ENCODE results near the gene CCDC177. TPM values are rescaled to one million over a fixed set of nuclear protein-coding genes. Genes with fewer than 3 reads are reported as not detected.
A peak's percentile ranks its signal among the peaks of the same experiment; 100 is the strongest.

CCDC177 gene
- total RNA-seq, 1 experiment from 2014 or later = not detected

- no peak for DNase-seq (ENCODE audit: low read depth)
Observed at GRCh38 chr14:69569859-69570258, 4.8 kb downstream of the CCDC177 start.

DNA sequence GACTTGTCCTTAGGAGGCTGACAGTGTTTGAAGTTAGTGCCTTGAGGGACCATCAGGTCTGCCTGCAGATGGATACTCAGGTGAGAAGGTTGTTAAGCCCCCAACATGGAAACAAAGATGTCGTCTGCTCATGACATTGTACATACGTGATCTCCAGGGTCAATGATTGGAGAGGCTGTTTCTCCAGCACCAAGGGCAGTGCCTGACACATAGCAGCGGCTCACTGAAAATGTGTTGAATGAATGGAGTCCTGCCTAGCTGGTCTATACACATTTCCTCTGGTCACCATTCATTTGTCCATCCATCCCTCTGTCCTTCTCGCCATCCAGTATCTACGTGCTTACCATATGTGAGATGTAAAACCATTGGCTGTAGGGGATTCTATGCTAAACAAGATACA, 7.1 kb downstream of the CCDC177 start:
- DNase-seq (ENCODE audit: low read depth) = no peak

DNA sequence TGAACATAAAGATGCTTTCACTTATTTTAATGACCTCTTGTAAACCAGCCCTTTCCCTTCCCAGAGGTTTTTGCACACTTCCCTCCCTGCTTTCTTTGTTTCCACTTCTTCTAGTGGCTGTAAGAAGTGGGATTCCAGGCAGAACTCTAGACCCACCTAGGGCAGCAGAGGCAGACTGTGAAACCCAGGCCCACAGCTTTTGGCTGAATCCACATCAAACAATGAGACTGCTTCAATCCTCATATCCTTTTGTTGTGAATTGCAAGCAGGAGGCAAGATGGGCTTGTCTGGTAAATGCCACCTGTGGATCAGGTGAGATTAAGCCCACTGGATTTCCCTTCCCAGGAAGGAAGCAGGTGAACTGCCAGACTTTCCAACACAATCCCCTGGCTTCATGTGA, 12.8 kb downstream of the CCDC177 start:
- no peak for DNase-seq (ENCODE audit: low read depth)

GRCh38 chr14:69560826-69561225, 13.8 kb downstream of the CCDC177 start:
- no peak for DNase-seq (ENCODE audit: low read depth)

GRCh38 chr14:69559581-69560011, 15.1 kb downstream of the CCDC177 start:
- DNase-seq (ENCODE audit: low read depth) = no peak

- no peak for DNase-seq (ENCODE audit: low read depth)
Observed at GRCh38 chr14:69558774-69559173, 15.9 kb downstream of the CCDC177 start.

- DNase-seq (ENCODE audit: low read depth) = no peak
Observed at GRCh38 chr14:69554500-69554899, 20.2 kb downstream of the CCDC177 start.

GRCh38 chr14:69553252-69553651, 21.4 kb downstream of the CCDC177 start:
- peak; percentile 63 for DNase-seq (ENCODE audit: low read depth)

DNA sequence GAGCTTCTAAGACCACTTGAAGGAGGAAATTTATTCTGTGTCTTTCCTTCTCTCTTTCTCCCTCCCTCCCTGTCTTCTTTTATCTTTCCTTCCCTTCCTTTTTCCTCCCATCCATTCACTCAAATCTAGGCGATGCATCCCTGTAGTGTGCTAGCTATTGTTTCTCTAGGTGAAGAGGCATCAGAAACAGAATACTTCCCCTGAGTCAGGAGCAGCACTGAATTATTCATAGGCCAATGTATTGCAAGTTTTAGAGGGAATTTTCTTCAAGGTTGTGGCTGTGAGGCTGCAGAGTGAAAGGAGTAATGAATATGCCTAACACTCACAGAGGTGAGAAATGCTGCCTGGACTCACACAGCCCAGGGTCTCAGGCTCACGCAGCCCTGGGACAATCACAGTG, 23.2 kb downstream of the CCDC177 start:
- no peak for DNase-seq (ENCODE audit: low read depth)

DNA sequence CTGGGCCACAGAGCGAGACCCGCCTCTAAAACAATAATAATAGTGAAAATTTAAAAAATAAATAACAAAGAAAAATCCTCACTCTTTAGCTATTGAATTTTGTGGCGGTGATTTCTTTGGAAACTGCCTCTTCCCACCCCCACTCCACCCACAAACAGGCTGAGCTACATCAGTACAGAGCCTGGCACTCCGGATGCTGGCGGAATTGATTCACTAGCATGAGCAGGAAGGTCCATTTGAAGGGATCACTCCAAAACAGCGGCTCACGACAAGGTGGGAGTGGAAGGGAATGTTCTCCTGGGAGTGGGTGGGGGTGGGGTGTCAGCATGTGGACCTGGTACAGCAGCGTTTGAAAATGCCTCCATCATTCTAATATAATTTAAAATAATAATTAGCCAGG, 26.1 kb downstream of the CCDC177 start:
- DNase-seq (ENCODE audit: low read depth) = no peak

- DNase-seq (ENCODE audit: low read depth) = no peak
Observed at GRCh38 chr14:69547701-69548348, 26.8 kb downstream of the CCDC177 start.

DNA sequence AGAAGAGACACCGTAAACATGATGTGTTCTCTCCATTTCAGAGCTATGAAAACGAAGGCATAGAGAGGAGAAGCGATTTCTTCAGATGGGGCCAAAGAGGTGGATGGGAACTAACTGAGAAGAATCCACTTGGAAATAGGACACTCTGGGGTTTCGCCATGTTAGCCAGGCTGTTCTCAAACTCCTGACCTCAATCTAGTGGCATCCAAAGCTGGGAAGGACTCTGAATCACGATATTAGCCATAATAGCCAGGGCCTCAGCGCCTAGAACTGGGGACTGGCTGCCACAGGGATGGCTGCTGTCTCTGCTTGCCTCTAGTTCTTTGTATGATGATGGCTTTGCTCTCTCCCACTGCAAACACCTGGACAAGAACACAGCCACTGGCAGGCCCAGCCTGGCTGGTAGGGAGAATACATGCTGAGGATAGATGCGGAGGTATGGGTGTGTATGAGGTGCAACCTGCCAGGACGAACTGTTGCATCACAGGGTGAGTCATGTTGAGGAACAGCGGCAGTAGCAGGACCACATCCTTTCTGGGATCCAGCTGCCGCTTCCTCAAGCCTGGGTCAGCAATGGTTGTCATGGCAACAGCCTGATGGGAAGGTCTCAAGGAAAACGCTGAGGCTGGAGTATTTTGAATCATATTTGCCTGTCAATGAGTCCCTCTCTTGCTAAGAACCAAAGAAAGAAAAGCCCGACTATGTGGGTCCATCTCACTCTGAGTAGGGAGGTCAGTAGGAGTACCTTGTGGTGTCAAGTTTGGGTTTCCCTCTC, 31.1 kb downstream of the CCDC177 start:
- DNase-seq (ENCODE audit: low read depth) = peak; percentile 99

DNA sequence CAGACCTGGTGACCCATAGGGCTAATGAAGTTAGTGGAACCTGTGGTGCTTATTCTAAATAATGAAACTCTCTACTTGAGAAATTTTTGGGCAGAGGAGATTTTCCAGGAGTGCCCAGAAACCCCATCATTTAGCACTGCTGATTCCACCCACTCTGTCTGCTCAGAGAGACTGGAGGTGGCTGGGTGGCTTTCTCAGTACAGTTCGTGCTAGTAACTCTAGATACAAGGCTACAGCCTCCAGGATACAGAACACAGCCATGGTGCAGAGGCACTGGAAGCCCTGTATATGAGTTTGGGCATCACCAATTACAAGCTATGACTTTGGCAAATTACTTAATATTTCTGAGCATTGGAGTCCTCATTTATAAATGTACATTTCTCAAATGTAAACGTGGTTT, 32.4 kb downstream of the CCDC177 start:
- DNase-seq (ENCODE audit: low read depth) = no peak

DNA sequence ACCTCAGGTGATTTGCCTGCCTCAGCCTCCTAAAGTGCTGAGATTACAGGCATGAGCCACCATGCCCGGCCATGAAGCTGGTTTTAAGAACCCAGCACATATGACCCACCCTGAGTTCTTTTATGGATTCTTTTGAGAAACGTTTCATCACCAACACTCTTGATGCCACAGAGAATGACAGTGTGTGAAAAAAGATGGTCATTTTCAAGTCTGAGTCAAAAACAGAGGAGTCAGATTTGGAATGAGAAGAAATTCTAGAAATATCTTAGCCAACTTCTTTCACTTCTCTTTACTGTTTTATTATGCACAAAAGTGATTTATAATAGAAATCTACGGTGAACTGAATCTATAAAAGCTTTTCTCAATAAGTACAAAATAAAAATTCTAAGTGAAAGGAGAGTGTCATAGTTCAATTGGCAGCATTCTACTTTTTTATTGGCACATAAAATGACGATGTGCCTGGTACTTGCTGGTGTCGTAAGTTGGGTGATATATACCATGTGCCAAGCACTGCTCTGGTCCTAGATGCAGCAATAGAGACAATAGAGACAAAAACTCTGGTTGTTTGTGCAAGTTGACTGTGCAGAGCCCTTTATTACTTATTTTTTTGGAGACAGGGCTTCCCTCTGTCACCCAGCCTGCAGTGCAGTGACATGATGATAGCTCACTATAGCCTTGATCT, 33.9 kb downstream of the CCDC177 start:
- DNase-seq (ENCODE audit: low read depth) = no peak

DNA sequence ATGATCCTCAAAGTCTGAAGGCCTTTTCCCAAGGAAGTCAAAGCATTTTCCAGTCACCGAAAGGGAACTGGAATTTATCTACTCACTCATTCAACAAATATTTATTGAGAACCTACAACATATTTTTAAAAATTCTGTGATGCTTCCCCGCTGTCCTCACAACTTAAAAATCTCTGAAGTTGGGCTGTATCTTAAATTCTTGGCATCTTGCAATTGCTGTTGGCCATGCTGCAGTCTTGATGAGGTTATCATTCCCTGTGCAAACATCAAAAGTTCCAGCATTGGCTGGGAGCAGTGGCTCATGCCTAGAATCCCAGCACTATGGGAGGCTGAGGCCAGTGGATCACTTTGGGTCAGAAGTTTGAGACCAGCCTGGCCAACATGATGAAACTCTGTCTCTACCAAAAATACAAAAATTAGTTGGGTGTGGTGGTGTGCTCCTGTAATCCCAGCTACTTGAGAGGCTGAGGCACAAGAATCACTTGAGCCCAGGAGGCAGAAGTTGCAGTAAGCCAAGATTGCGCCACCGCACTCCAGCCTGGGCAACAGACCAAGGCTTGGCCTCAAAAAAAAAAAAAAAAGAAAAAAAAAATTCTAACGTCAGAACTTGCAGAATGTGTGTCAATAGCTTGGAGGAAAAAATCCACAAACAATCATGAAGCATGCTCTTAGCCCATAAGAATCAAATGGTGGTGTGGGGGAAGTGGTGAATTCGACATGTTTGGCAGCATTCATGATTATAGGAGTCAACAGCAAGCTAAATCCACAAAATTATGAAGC, 34.9 kb downstream of the CCDC177 start:
- peak; percentile 42 for DNase-seq (ENCODE audit: low read depth)

GRCh38 chr14:69538766-69539165, 35.9 kb downstream of the CCDC177 start:
- no peak for DNase-seq (ENCODE audit: low read depth)

- DNase-seq (ENCODE audit: low read depth) = no peak
Observed at GRCh38 chr14:69537900-69538299, 36.8 kb downstream of the CCDC177 start.

DNA sequence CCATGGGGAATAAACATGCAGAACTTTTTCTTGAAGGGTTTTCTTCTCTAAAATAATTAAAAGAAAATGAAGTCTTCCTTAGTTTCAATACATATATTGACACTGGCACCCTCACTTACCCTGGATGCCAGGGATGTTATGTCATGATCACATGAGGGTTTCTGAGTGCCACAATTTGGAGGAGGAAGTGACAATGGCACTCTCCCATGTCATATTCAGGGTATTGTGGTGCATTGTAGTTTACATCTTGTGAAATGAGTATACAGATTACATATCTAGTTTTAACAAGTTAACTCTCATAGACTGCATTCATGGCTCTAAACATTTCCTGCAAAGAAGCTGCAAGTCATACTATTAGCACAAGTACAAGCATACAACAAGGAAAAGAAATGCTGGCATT, 37.7 kb downstream of the CCDC177 start:
- DNase-seq (ENCODE audit: low read depth) = no peak

GRCh38 chr14:69535230-69535848, 39.3 kb downstream of the CCDC177 start:
- peak; percentile 60 for DNase-seq (ENCODE audit: low read depth)

- peak; percentile 58 for DNase-seq (ENCODE audit: low read depth)
Observed at GRCh38 chr14:69532561-69533340, 41.9 kb downstream of the CCDC177 start.
